IMR-90 (cell line): ENCODE data around the gene PACS1. TPM values are rescaled to one million over a fixed set of nuclear protein-coding genes. Genes with fewer than 3 reads are reported as not detected.

Experiments used
- ATAC-seq: fragments of 200-7000 bp; cut with Tn5 transposase; 2 replicates; pipeline ENCODE4 v1.9.1; 2020; ENCODE audit warnings: low read depth, mild to moderate bottlenecking, moderate library complexity
- BruUV-seq: library from RNA; stranded (reverse); fragments of 400-500 nt; replicated peaks from 2 replicates; lab custom pipeline; 2021; lab: Mats Ljungman, UMichigan
- CTCF ChIA-PET: fragments of 300-600 bp; formaldehyde crosslinking; extraction: SDS; loops from one replicate; lab custom pipeline; 2021; ENCODE audit warnings: antibody characterized with exemption; lab: Yijun Ruan, JAX
- POLR2A ChIA-PET: fragments of 300-600 bp; sonication (Branson Sonifier 250); formaldehyde crosslinking; loops from one replicate; lab custom pipeline; 2022; ENCODE audit warnings: antibody characterized with exemption; ENCODE audit not compliant: unreplicated experiment; lab: Charles Lee
- DNase-seq: peaks from one replicate; pipeline ENCODE4 v3.0.0; 2013
- H2AFZ ChIP-seq: replicated peaks from 2 replicates; pipeline ENCODE3; 2013; ENCODE audit warnings: low read length, mild to moderate bottlenecking; ENCODE audit not compliant: poor library complexity
- H2AK5ac ChIP-seq: 2 replicates; pipeline ENCODE4 v1.6.1; 2013; ENCODE audit warnings: low read depth, low read length, inconsistent platforms
- H2AK9ac ChIP-seq: replicated peaks from 2 replicates; pipeline ENCODE3; 2013; ENCODE audit warnings: mild to moderate bottlenecking, low read depth, low read length, moderate library complexity; ENCODE audit not compliant: poor library complexity
- H2BK120ac ChIP-seq: 2 replicates; pipeline ENCODE4 v1.6.1; 2013; ENCODE audit warnings: low read depth, low read length, inconsistent platforms
- H2BK15ac ChIP-seq: 3 replicates; pipeline ENCODE4 v1.6.1; 2013; ENCODE audit warnings: low read depth, low read length, inconsistent platforms
- H2BK20ac ChIP-seq: 2 replicates; pipeline ENCODE4 v1.6.1; 2013; ENCODE audit warnings: low read depth, mild to moderate bottlenecking, inconsistent platforms, low read length, moderate library complexity
- H2BK5ac ChIP-seq: 2 replicates; pipeline ENCODE4 v1.6.1; 2013; ENCODE audit warnings: mild to moderate bottlenecking, low read depth, low read length, inconsistent platforms; ENCODE audit not compliant: poor library complexity, severe bottlenecking
- H3K14ac ChIP-seq: replicated peaks from 2 replicates; pipeline ENCODE4 v1.6.1; 2013; ENCODE audit warnings: low read depth, low read length, inconsistent platforms
- H3K18ac ChIP-seq: 2 replicates; pipeline ENCODE4 v1.6.1; 2013; ENCODE audit warnings: low read depth, low read length, control low read depth
- H3K23ac ChIP-seq: 2 replicates; pipeline ENCODE4 v1.6.1; 2013; ENCODE audit warnings: low read depth, low read length, inconsistent platforms
- H3K27ac ChIP-seq: 2 replicates; pipeline ENCODE4 v1.5.1; 2013; ENCODE audit warnings: mild to moderate bottlenecking, control low read depth, low read length; ENCODE audit not compliant: insufficient read depth
- H3K27me3 ChIP-seq: 2 replicates; pipeline ENCODE4 v1.6.1; 2013; ENCODE audit warnings: low read length; ENCODE audit not compliant: control insufficient read depth, insufficient read depth
- H3K36me3 ChIP-seq: 2 replicates; pipeline ENCODE4 v1.6.1; 2013; ENCODE audit warnings: low read length, mixed read lengths; ENCODE audit not compliant: control insufficient read depth, insufficient read depth
- H3K4ac ChIP-seq: 2 replicates; pipeline ENCODE4 v1.6.1; 2013; ENCODE audit warnings: low read depth, low read length, inconsistent platforms
- H3K4me1 ChIP-seq: 2 replicates; pipeline ENCODE4 v1.6.1; 2013; ENCODE audit warnings: low read length, mixed read lengths; ENCODE audit not compliant: control insufficient read depth, insufficient read depth
- H3K4me2 ChIP-seq: 2 replicates; pipeline ENCODE4 v1.6.1; 2013; ENCODE audit warnings: low read depth, mild to moderate bottlenecking, control low read depth, low read length, moderate library complexity
- H3K4me3 ChIP-seq: 2 replicates; pipeline ENCODE4 v1.5.1; 2013; ENCODE audit warnings: low read depth, mild to moderate bottlenecking, control low read depth, low read length, moderate library complexity; ENCODE audit not compliant: insufficient read depth
- H3K56ac ChIP-seq: 2 replicates; pipeline ENCODE4 v1.6.1; 2013; ENCODE audit warnings: low read length, inconsistent platforms; ENCODE audit not compliant: insufficient read depth; ENCODE audit errors: extremely low read depth
- H3K79me1 ChIP-seq, 2 experiments: 2 replicates each; pipeline ENCODE4 v1.6.1; 2013; ENCODE audit warnings: low read length in 2 of 2, inconsistent platforms in 1 of 2, low read depth in 1 of 2
- H3K9ac ChIP-seq: 2 replicates; pipeline ENCODE4 v1.6.1; 2013; ENCODE audit warnings: low read depth, low read length, control low read depth
- H3K9me1 ChIP-seq: 2 replicates; pipeline ENCODE4 v1.6.1; 2013; ENCODE audit warnings: low read length, inconsistent platforms; ENCODE audit not compliant: insufficient read depth
- H3K9me3 ChIP-seq: 2 replicates; pipeline ENCODE4 v1.6.1; 2013; ENCODE audit warnings: low read length; ENCODE audit not compliant: control insufficient read depth, insufficient read depth
- H4K20me1 ChIP-seq: 2 replicates; pipeline ENCODE4 v1.6.1; 2013; ENCODE audit warnings: low read length, inconsistent platforms; ENCODE audit not compliant: insufficient read depth
- H4K5ac ChIP-seq: 2 replicates; pipeline ENCODE4 v1.6.1; 2013; ENCODE audit warnings: mild to moderate bottlenecking, low read depth, low read length, control low read depth
- H4K8ac ChIP-seq, 2 experiments: 2 replicates each; pipeline ENCODE4 v1.6.1; 2013; ENCODE audit warnings: low read depth in 2 of 2, low read length in 2 of 2, control low read depth in 1 of 2, inconsistent platforms in 1 of 2
- H4K91ac ChIP-seq: 2 replicates; pipeline ENCODE4 v1.6.1; 2013; ENCODE audit warnings: low read depth, low read length, inconsistent platforms; ENCODE audit not compliant: insufficient read depth
- BHLHE40 ChIP-seq: fragments of 150-350 bp; IDR thresholded peaks from 2 replicates; pipeline ENCODE4 v1.6.1; 2016; ENCODE audit warnings: mild to moderate bottlenecking, low read depth, low read length
- FOS ChIP-seq: fragments of 150-350 bp; IDR thresholded peaks from 2 replicates; pipeline ENCODE4 v1.6.1; 2016; ENCODE audit warnings: low read depth, low read length
- MAFK ChIP-seq: IDR thresholded peaks from 2 replicates; pipeline ENCODE4 v1.6.1; 2012; ENCODE audit warnings: low read depth, low read length, improper control_type of control experiment
- NFE2L2 ChIP-seq: fragments of 150-350 bp; IDR thresholded peaks from 2 replicates; pipeline ENCODE4 v1.6.1; 2016; ENCODE audit warnings: low read depth, mild to moderate bottlenecking, low read length
- RAD21 ChIP-seq: IDR thresholded peaks from 2 replicates; pipeline ENCODE4 v1.6.1; 2012; ENCODE audit warnings: low read length, improper control_type of control experiment
- WGBS, 2 experiments: methylation state at CpG; one replicate each; pipeline versions ENCODE4 v1.1.5 to v1.1.7; 2013; ENCODE audit warnings: missing lambda C conversion rate in 2 of 2; ENCODE audit not compliant: insufficient read length in 1 of 2; ENCODE audit errors: extremely low coverage in 2 of 2; 5-methylcytosine and 5-hydroxymethylcytosine counted together
- dilution Hi-C: fragments of 300-500 bp; cut with HindIII; formaldehyde crosslinking; loops from one replicate; pipeline ENCODE4 v1.14.3; 2018; ENCODE audit warnings: low sequenced_read_pairs; ENCODE audit not compliant: unreplicated experiment
- in situ Hi-C: fragments of 300-500 bp; cut with MboI; formaldehyde crosslinking; loops from 3 replicates; pipeline ENCODE4 v1.14.3; 2019; ENCODE audit warnings: low sequenced_read_pairs, inconsistent platforms, mixed read lengths
- intact Hi-C: fragments of 100-400 bp; cut with micrococcal nuclease; formaldehyde crosslinking; loops from 2 replicates; pipeline ENCODE4 v1.10.0; 2022
- polyA plus RNA-seq, 3 experiments: library from polyadenylated mRNA; depleted of rRNA; stranded (reverse); fragments of >200 nt; gene quantifications; 2 replicates each; pipeline ENCODE4 v1.2.3, GENCODE V29; 2012; ENCODE audit warnings: low replicate concordance in 1 of 3
- total RNA-seq: library from RNA; depleted of rRNA; stranded (reverse); fragments of >200 nt; gene quantifications from 2 replicates; pipeline ENCODE4 v1.2.3, GENCODE V29; 2012
- TF ChIP-seq, protein P1 (sequence below): fragments of 150-350 bp; IDR thresholded peaks from 2 replicates; pipeline ENCODE4 v1.6.1; 2017; ENCODE audit warnings: mild to moderate bottlenecking, antibody characterized with exemption, low read length, low read depth
- TF ChIP-seq, protein P2 (sequence below): fragments of 150-350 bp; IDR thresholded peaks from 2 replicates; pipeline ENCODE4 v1.6.1; 2016; ENCODE audit warnings: low read depth, mild to moderate bottlenecking, low read length, moderate library complexity, borderline replicate concordance

The PACS1 gene
- total and polyA plus RNA-seq, 2 of the 4 experiments (the other 2 are of a cell fraction) = 7.3 to 32.0 TPM

DNA sequence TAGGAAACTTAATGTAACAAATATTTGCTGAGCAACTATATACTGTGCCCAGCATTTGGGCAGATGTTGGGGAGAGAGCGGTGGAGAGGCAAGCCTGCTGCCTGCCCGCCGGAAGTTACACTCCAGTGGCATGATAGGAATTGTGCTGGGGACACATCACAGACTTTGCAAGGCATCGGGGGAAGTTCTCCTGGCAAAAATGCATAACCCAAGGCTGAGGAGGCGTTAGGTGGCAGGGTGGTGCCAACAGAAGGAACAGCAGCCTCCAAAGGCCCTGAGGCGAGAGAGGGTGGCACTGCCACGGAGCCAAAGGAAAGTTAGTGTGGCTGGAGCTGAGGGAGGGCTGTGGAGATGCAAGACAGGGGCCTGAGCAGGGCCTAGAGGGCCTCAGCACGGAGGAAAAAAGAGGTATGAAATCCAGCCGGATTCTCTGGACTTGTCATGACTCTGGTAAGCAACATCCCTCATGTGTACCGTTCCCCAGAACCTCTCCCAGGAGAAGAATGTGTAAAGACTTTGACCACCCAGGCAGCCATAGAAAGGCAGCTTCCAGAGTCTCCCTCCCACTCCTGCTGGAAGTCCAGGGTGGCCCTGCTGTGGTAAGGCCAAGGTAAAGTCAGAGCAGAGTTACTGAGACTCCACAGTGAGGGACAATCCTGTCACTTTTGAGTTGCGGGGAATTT is 122.2 kb downstream of the PACS1 start:
- WGBS, 2 experiments = 41% methylated on average over 7 of the region's 11 CpGs; no CpG with 5 or more reads in 1 of the 2 experiments

More for the DNA sequence above, 122.2 kb downstream of the PACS1 start:
- Histone ChIP-seq H3K9me3 (no peaks in the 10 kb centered on the region), H3K27ac (no peak overlapping the region), H3K9ac (no peak overlapping the region), H2AK9ac (no peak overlapping the region), H4K91ac (no peak overlapping the region; the same call in 1 of the 2 replicates), H3K18ac (no peak overlapping the region), H3K9me1 (peaks cover 17% of the 10 kb centered on the region; the same call in 1 of the 2 replicates), H2BK20ac (no peak overlapping the region), H3K4me1 (peaks cover 11% of the 10 kb centered on the region), H3K14ac (peak overlapping the region; percentile 78; the same call in 1 of the 2 replicates), H2BK15ac (no peak overlapping the region), H3K36me3 (peaks cover 6% of the 10 kb centered on the region), H3K4ac (peak overlapping the region; percentile 50; the same call in 1 of the 2 replicates), H2AFZ (peak overlapping the region; percentile 49), H3K23ac (peak overlapping the region; percentile 86; the same call in 1 of the 2 replicates), H4K5ac (no peak overlapping the region), H3K79me1 (peaks cover 30 to 64% of the 10 kb centered on the region in 2 experiments), H2AK5ac (no peak overlapping the region), H3K27me3 (no peaks in the 10 kb centered on the region), H2BK120ac (no peak overlapping the region; the same call in 1 of the 2 replicates), H3K4me3 (no peak overlapping the region), H4K20me1 (peaks cover 19% of the 10 kb centered on the region), H3K4me2 (no peak overlapping the region), H4K8ac (peak overlapping the region in 1 of 2 experiments; percentile 54; a peak in 2 of 4 replicates), H2BK5ac (no peak overlapping the region), H3K56ac (no peak overlapping the region)
- DNase-seq (no peak), ATAC-seq (peak; percentile 46; the same call in 1 of the 2 replicates)
- TF ChIP-seq NFE2L2 (no peak), BHLHE40 (no peak), MAFK (no peak), FOS (no peak), RAD21 (no peak)
- TF ChIP-seq, protein P1, sequence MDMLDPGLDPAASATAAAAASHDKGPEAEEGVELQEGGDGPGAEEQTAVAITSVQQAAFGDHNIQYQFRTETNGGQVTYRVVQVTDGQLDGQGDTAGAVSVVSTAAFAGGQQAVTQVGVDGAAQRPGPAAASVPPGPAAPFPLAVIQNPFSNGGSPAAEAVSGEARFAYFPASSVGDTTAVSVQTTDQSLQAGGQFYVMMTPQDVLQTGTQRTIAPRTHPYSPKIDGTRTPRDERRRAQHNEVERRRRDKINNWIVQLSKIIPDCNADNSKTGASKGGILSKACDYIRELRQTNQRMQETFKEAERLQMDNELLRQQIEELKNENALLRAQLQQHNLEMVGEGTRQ = no peak
- TF ChIP-seq, protein P2, sequence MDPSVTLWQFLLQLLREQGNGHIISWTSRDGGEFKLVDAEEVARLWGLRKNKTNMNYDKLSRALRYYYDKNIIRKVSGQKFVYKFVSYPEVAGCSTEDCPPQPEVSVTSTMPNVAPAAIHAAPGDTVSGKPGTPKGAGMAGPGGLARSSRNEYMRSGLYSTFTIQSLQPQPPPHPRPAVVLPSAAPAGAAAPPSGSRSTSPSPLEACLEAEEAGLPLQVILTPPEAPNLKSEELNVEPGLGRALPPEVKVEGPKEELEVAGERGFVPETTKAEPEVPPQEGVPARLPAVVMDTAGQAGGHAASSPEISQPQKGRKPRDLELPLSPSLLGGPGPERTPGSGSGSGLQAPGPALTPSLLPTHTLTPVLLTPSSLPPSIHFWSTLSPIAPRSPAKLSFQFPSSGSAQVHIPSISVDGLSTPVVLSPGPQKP = no peak
- dilution Hi-C loops = no loop called here
- ChIA-PET CTCF (no interaction called here), POLR2A (no interaction called here)
- in situ Hi-C loops = no loop called here
- intact Hi-C loops = no loop called here
- BruUV-seq = no TSS peak
